ENCODE data around the gene FGF14. TPM values are rescaled to one million over a fixed set of nuclear protein-coding genes. Genes with fewer than 3 reads are reported as not detected.

Gene FGF14
- total and polyA plus RNA-seq, 2 donors (not counting 3 experiments of a cell fraction or from before 2014, with no cell fraction given), result not detected

- no peak overlapping the region for H3K4me2 ChIP-seq (ENCODE audit: insufficient read depth, low read length)
- intact Hi-C loops (cut with micrococcal nuclease), result no loop called here
- no peak overlapping the region for H2AFZ ChIP-seq (ENCODE audit: low read depth, low read length)
- TF ChIP-seq MYC (IDR thresholded peaks at IDR 0.05; ENCODE audit: low read depth, low read length) (no peak), JUN (IDR thresholded peaks at IDR 0.05; ENCODE audit: borderline replicate concordance, insufficient read depth, insufficient read length, low read depth) (no peak), FOS (IDR thresholded peaks at IDR 0.05; ENCODE audit: borderline replicate concordance, insufficient read depth, low read length) (no peak), MAX (IDR thresholded peaks at IDR 0.05; ENCODE audit: insufficient read depth, insufficient read length) (no peak), GATA2 (IDR thresholded peaks at IDR 0.05; ENCODE audit: insufficient read depth, insufficient read length, low read depth, low read length) (no peak), POLR2AphosphoS5 (IDR thresholded peaks at IDR 0.05; ENCODE audit: insufficient read depth, low read depth, low read length) (no peak), POLR2A (IDR thresholded peaks at IDR 0.05; ENCODE audit: low read depth, low read length) (no peak), EZH2 (IDR thresholded peaks at IDR 0.05; ENCODE audit: borderline replicate concordance, low read depth, low read length, severe bottlenecking) (no peak)
- TF ChIP-seq, protein P1, sequence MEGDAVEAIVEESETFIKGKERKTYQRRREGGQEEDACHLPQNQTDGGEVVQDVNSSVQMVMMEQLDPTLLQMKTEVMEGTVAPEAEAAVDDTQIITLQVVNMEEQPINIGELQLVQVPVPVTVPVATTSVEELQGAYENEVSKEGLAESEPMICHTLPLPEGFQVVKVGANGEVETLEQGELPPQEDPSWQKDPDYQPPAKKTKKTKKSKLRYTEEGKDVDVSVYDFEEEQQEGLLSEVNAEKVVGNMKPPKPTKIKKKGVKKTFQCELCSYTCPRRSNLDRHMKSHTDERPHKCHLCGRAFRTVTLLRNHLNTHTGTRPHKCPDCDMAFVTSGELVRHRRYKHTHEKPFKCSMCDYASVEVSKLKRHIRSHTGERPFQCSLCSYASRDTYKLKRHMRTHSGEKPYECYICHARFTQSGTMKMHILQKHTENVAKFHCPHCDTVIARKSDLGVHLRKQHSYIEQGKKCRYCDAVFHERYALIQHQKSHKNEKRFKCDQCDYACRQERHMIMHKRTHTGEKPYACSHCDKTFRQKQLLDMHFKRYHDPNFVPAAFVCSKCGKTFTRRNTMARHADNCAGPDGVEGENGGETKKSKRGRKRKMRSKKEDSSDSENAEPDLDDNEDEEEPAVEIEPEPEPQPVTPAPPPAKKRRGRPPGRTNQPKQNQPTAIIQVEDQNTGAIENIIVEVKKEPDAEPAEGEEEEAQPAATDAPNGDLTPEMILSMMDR (IDR thresholded peaks at IDR 0.05; ENCODE audit: extremely low read depth in 1 of 2, insufficient read depth in 1 of 2, low read depth in 1 of 2, low read length in 2 of 2), result no peak
- FAIRE-seq, result no peak
- no peaks in the 10 kb centered on the region for H4K20me1 ChIP-seq (replicated peaks; ENCODE audit: control insufficient read depth, extremely low read depth, insufficient read depth, low read length)
- no peaks in the 10 kb centered on the region for H3K9me1 ChIP-seq (replicated peaks; ENCODE audit: control insufficient read depth, extremely low read depth, insufficient read depth, low read length)
- peaks cover 0 to 7% of the 10 kb centered on the region in 2 experiments for H3K27me3 ChIP-seq (ENCODE audit: control insufficient read depth in 2 of 2, insufficient read depth in 2 of 2, low read length in 2 of 2)
- DNase-seq (ENCODE audit: low read depth, low spot score), result no peak
- H3K4me3 ChIP-seq (replicated peaks in 1 of 3; ENCODE audit: insufficient read depth in 1 of 3, low read depth in 1 of 3, low read length in 3 of 3), result no peak overlapping the region
- no peaks in the 10 kb centered on the region for H3K9me3 ChIP-seq (replicated peaks; ENCODE audit: control insufficient read depth, insufficient read depth, low read length)
- dilution Hi-C loops (cut with MboI; ENCODE audit: extremely low pct_ligation_motif_present, low sequenced_read_pairs), result loop anchor here (25.0 kb wide), 1 partner anchor 255 kb away; no protein-coding TSS in a partner anchor
- no peaks in the 10 kb centered on the region for H3K79me2 ChIP-seq (ENCODE audit: control insufficient read depth, insufficient read depth, low read length)
- no peak overlapping the region for H3K9ac ChIP-seq (replicated peaks; ENCODE audit: extremely low read depth, insufficient read depth, low read length)
- ChIA-PET CTCF (interaction anchor here (1.0 to 2.1 kb wide), 3 partner anchors 11 to 622 kb away, joined by 3 to 5 read pairs (median 4); no protein-coding TSS in a partner anchor), POLR2A (no interaction called here)
- no peak overlapping the region for H3K27ac ChIP-seq (ENCODE audit: insufficient read depth, low read depth, low read length)
- no TSS peak for BruUV-seq (replicated peaks)
- no peaks in the 10 kb centered on the region for H3K36me3 ChIP-seq (ENCODE audit: control insufficient read depth in 2 of 2, extremely low read depth in 1 of 2, insufficient read depth in 2 of 2, low read length in 2 of 2)
- H3K4me1 ChIP-seq (ENCODE audit: control insufficient read depth, extremely low read depth, insufficient read depth, low read length), result no peaks in the 10 kb centered on the region
Measured at GRCh38 chr13:101767131-101767530, 634.7 kb downstream of the FGF14 start.
